ENCODE measurements around the gene TRAPPC3.
A peak's percentile ranks its signal among the peaks of the same experiment; 100 is the strongest.

TRAPPC3 gene

GRCh38 chr1:36158827-36159252 is 9.6 kb upstream of the TRAPPC3 start (continued):
- TF ChIP-seq ZNF704 (tag by site-specific recombination; IDR thresholded peaks at IDR 0.05) (0 out of 2 replicates have a peak, but pooled peaks have one; percentile 78), ZNF623 (tag by site-specific recombination; IDR thresholded peaks at IDR 0.05) (peak; percentile 89), ZFP37 (tag by site-specific recombination; IDR thresholded peaks at IDR 0.05) (peak; percentile 84; the same call in 1 of the 2 replicates), ZNF791 (tag by site-specific recombination; IDR thresholded peaks at IDR 0.05) (peak; percentile 89), ZNF155 (tag by site-specific recombination; IDR thresholded peaks at IDR 0.05) (peak; percentile 83; the same call in 1 of the 2 replicates), ZNF121 (tag by site-specific recombination; IDR thresholded peaks at IDR 0.05) (peak; percentile 74), ZNF518A (tag by site-specific recombination; conservative IDR thresholded peaks at IDR 0.05; ENCODE audit: low read depth) (peak; percentile 97), ZFP3 (tag by site-specific recombination; IDR thresholded peaks at IDR 0.05; ENCODE audit: low read depth) (peak; percentile 51; the same call in 1 of the 2 replicates), ZNF404 (tag by site-specific recombination; IDR thresholded peaks at IDR 0.05) (0 out of 2 replicates have a peak, but pooled peaks have one; percentile 83), ZNF354C (tag by site-specific recombination; IDR thresholded peaks at IDR 0.05; ENCODE audit: borderline replicate concordance, low read depth) (peak; percentile 97), ZNF558 (tag by site-specific recombination; IDR thresholded peaks at IDR 0.05) (peak; percentile 94), ZNF18 (tag by site-specific recombination; IDR thresholded peaks at IDR 0.05) (0 out of 2 replicates have a peak, but pooled peaks have one; percentile 54), ZNF140 (tag by site-specific recombination; IDR thresholded peaks at IDR 0.05) (peak; percentile 90), ZNF639 (tag by site-specific recombination; IDR thresholded peaks at IDR 0.05) (peak; percentile 52; the same call in 1 of the 2 replicates), ZBTB8A (tag by site-specific recombination; IDR thresholded peaks at IDR 0.05) (peak; percentile 86), ZBTB21 (tag by site-specific recombination; IDR thresholded peaks at IDR 0.05) (peak; percentile 75), SP3 (tag by site-specific recombination; IDR thresholded peaks at IDR 0.05) (peak; percentile 36; the same call in 1 of the 2 replicates), ZXDB (tag by site-specific recombination; IDR thresholded peaks at IDR 0.05) (peak; percentile 67; the same call in 1 of the 2 replicates), ZNF223 (tag by site-specific recombination; IDR thresholded peaks at IDR 0.05) (peak; percentile 76; the same call in 1 of the 2 replicates), ZNF654 (tag by site-specific recombination; IDR thresholded peaks at IDR 0.05; ENCODE audit: low read depth) (peak; percentile 52), ZNF394 (tag by site-specific recombination; IDR thresholded peaks at IDR 0.05; ENCODE audit: borderline replicate concordance) (peak; percentile 99), ZBTB11 (tag by site-specific recombination; conservative IDR thresholded peaks at IDR 0.05; ENCODE audit: low read depth) (peak; percentile 85), ZBTB1 (tag by site-specific recombination; IDR thresholded peaks at IDR 0.05) (peak; percentile 61; the same call in 1 of the 2 replicates), ZNF530 (tag by site-specific recombination; IDR thresholded peaks at IDR 0.05; ENCODE audit: low read depth) (peak; percentile 91), ZNF501 (tag by site-specific recombination; IDR thresholded peaks at IDR 0.05) (peak; percentile 89), ZNF426 (tag by site-specific recombination; IDR thresholded peaks at IDR 0.05) (peak; percentile 98), ZNF366 (tag by site-specific recombination; conservative IDR thresholded peaks at IDR 0.05) (peak; percentile 38; the same call in 1 of the 2 replicates), ZNF580 (tag by site-specific recombination; IDR thresholded peaks at IDR 0.05) (0 out of 2 replicates have a peak, but pooled peaks have one; percentile 70)
